Measurements from ENCODE around the gene CFAP20DC. TPM values are rescaled to one million over a fixed set of nuclear protein-coding genes. Genes with fewer than 3 reads are reported as not detected.
"Not testable (repeated sequence)": the region's sequence is repeated elsewhere in the genome, so short reads cannot be mapped to it uniquely, and the experiment has no call there.

Gene CFAP20DC
- total RNA-seq, 1 donor from 2014 or later: 4.7 TPM

DNA sequence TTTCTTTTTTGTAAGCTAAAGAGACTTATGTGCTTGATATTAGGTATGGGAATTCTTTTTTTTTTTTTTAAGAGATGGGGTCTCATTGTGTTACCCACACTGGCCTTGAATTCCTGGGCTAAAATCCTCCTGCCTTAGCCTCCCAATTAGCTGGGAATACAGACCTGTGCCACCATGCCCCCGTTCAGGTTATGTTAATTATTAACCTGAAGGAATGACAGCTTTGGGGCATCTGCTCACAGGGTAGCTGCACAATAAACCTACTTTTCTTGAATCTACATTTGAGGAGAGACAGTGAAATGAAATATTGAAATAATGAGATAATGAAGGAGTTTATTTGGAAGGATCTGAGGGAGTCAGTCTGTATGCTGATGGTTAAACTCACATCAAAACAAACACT lies 225.0 kb downstream of the CFAP20DC start:
- Mint-ChIP-seq H3K27me3 (no peaks in the 10 kb centered on the region), H3K4me3 (no peak overlapping the region), H3K9me3 (no peaks in the 10 kb centered on the region), H3K27ac (no peak overlapping the region), H3K4me1 (ENCODE audit: unreplicated experiment) (peaks cover 6% of the 10 kb centered on the region), H3K36me3 (no peaks in the 10 kb centered on the region)
- DNase-seq (ENCODE audit: extremely low spot score, unreplicated experiment): no peak
- TF ChIP-seq, protein P1, sequence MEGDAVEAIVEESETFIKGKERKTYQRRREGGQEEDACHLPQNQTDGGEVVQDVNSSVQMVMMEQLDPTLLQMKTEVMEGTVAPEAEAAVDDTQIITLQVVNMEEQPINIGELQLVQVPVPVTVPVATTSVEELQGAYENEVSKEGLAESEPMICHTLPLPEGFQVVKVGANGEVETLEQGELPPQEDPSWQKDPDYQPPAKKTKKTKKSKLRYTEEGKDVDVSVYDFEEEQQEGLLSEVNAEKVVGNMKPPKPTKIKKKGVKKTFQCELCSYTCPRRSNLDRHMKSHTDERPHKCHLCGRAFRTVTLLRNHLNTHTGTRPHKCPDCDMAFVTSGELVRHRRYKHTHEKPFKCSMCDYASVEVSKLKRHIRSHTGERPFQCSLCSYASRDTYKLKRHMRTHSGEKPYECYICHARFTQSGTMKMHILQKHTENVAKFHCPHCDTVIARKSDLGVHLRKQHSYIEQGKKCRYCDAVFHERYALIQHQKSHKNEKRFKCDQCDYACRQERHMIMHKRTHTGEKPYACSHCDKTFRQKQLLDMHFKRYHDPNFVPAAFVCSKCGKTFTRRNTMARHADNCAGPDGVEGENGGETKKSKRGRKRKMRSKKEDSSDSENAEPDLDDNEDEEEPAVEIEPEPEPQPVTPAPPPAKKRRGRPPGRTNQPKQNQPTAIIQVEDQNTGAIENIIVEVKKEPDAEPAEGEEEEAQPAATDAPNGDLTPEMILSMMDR (conservative IDR thresholded peaks at IDR 0.05): no peak

DNA sequence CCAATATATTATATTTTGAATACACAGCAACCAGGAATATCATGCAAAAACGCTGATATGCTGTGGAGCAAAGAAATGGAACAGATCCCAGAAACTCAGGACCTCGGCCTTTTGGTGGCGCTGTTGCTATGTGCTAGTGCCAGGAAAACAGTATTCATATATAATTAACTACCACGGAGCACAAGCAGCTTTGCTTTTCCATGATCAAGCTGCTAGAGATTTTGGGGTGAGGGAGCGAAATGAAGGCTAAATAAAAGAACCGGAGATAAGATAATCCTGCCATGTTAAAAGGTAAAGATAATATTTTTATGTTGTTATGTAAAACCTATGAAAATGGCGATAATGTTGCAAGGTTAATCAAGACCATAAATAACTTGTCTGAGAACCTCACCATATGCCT lies 225.5 kb downstream of the CFAP20DC start:
- H3K4me3 Mint-ChIP-seq: no peak overlapping the region
- H3K27ac Mint-ChIP-seq: no peak overlapping the region
- TF ChIP-seq, protein P1 (conservative IDR thresholded peaks at IDR 0.05): peak; percentile 80
- H3K9me3 Mint-ChIP-seq: no peaks in the 10 kb centered on the region
- no peaks in the 10 kb centered on the region for H3K36me3 Mint-ChIP-seq
- no peaks in the 10 kb centered on the region for H3K27me3 Mint-ChIP-seq
- no peak for DNase-seq (ENCODE audit: extremely low spot score, unreplicated experiment)
- peaks cover 5% of the 10 kb centered on the region for H3K4me1 Mint-ChIP-seq (ENCODE audit: unreplicated experiment)

DNA sequence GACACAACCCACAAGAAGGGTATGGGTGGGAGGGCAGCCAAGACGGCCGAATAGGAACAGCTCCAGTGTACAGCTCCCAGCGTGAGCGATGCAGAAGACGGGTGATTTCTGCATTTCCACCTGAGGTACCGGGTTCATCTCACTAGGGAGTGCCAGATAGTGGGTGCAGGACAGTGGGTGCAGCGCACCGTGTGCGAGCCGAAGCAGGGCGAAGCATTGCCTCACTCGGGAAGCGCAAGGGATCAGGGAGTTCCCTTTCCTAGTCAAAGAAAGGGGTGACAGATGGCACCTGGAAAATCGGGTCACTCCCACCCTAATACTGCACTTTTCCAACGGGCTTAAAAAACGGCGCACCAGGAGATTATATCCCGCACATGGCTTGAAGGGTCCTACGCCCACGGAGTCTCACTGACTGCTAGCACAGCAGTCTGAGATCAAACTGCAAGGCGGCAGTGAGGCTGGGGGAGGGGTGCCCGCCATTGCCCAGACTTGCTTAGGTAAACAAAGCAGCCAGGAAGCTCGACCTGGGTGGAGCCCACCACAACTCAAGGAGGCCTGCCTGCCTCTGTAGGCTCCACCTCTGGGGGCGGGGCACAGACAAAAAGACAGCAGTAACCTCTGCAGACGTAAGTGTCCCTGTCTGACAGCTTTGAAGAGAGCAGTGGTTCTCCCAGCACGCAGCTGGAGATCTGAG lies 243.1 kb downstream of the CFAP20DC start:
- H3K9me3 Mint-ChIP-seq; H3K4me3 Mint-ChIP-seq; H3K27me3 Mint-ChIP-seq; H3K27ac Mint-ChIP-seq; H3K36me3 Mint-ChIP-seq; DNase-seq (ENCODE audit: extremely low spot score, unreplicated experiment); H3K4me1 Mint-ChIP-seq (ENCODE audit: unreplicated experiment): not testable (repeated sequence)

DNA sequence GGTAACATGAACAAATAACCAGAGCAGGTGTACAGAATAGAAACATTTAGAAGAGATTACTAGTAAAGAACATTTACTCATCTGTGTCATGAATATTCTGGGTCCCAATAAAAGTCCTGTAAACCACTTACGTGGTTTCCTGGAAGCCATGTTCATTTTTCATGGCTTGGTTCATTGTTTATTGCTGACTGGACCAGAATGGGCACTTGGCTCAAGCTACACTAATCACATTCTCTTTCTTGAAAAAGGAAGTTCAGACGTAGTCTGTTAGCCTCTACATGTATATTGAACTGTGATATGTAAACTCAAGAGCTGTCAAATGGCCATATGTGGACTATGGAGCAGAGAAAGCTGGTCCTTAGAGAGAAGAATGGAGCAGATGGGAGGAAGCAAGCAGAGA lies 244.9 kb downstream of the CFAP20DC start:
- Mint-ChIP-seq H3K36me3 (peaks cover 4% of the 10 kb centered on the region), H3K4me3 (no peak overlapping the region), H3K4me1 (ENCODE audit: unreplicated experiment) (peaks cover 8% of the 10 kb centered on the region), H3K27me3 (no peaks in the 10 kb centered on the region), H3K27ac (no peak overlapping the region), H3K9me3 (no peaks in the 10 kb centered on the region)
- TF ChIP-seq, protein P1 (conservative IDR thresholded peaks at IDR 0.05): no peak
- no peak for DNase-seq (ENCODE audit: extremely low spot score, unreplicated experiment)

DNA sequence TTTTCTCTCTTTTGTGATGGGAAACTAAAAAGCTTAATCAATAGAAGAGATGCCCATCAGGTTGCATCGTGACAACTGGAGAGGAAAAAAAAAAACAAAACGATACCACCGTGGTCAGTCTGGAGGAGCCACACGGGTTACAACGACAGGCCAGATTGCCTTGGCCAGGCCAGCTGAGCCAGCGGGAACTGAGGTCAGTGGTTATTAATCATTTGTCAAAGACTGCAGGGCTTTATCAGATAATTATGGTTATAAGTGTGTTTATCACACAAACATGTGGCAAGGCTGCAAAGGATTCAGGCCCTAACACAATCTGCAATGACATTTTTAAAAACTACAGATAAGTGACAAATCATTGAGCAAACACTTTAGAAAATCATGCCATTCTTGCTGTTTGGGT lies 248.3 kb downstream of the CFAP20DC start:
- H3K9me3 Mint-ChIP-seq: no peaks in the 10 kb centered on the region
- H3K27me3 Mint-ChIP-seq: no peaks in the 10 kb centered on the region
- H3K36me3 Mint-ChIP-seq: peaks cover 4% of the 10 kb centered on the region
- peaks cover 8% of the 10 kb centered on the region for H3K4me1 Mint-ChIP-seq (ENCODE audit: unreplicated experiment)
- TF ChIP-seq, protein P1 (conservative IDR thresholded peaks at IDR 0.05): no peak
- no peak for DNase-seq (ENCODE audit: extremely low spot score, unreplicated experiment)
- H3K27ac Mint-ChIP-seq: no peak overlapping the region
- no peak overlapping the region for H3K4me3 Mint-ChIP-seq

DNA sequence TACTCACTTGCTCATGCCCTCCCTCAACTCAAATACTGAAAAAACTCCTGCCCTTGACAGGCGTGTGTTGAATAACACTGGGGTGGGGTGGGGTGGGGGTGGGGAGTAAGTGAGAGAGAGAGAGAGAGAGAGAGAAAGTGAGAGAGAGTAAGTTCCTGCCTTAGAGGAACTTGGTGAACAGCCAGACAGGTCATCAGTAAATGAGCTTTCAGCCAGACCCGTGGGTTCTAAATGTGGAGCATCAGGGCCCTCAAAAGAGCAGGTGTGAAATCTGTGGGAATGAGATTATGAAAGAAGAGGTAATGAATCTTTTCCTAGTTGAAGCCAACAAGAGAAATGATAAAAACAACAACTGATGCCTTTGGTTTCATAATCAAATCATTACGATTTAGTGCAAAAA lies 248.9 kb downstream of the CFAP20DC start:
- H3K27me3 Mint-ChIP-seq: peaks cover under 1% of the 10 kb centered on the region
- H3K36me3 Mint-ChIP-seq: no peaks in the 10 kb centered on the region
- no peak overlapping the region for H3K4me3 Mint-ChIP-seq
- no peak overlapping the region for H3K27ac Mint-ChIP-seq
- no peaks in the 10 kb centered on the region for H3K9me3 Mint-ChIP-seq
- TF ChIP-seq, protein P1 (conservative IDR thresholded peaks at IDR 0.05): no peak
- no peak for DNase-seq (ENCODE audit: extremely low spot score, unreplicated experiment)
- peaks cover 8% of the 10 kb centered on the region for H3K4me1 Mint-ChIP-seq (ENCODE audit: unreplicated experiment)
